Measurements from ENCODE around the gene SPAG8. TPM values are rescaled to one million over a fixed set of nuclear protein-coding genes. Genes with fewer than 3 reads are reported as not detected.

Gene SPAG8
- total RNA-seq, 2 donors from 2014 or later: 1.3 to 1.9 TPM

DNA sequence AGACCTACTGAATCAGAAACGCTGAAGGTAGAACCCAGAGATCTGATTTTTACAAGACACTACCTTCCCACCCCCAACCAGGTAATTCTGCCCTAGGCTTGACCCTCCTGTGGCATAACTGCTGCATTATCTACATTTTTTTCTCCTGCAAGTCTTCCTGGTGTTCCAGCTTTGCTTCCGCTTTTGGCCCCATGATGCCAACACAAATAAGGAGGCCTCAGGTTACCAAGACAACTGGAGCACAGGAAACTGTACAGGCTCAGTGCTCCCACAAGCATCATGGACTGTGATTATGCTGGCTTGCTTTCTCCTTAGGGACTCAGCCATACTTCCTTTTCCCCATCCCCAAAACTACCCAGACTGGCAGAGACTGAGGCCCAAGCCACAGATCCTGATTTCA is 51.4 kb downstream of the SPAG8 start:
- ATAC-seq: peak in 1 of 2 donors; percentile 11
- DNase-seq: peak; percentile 49
- intact Hi-C loops (cut with DNase I): no loop called here

DNA sequence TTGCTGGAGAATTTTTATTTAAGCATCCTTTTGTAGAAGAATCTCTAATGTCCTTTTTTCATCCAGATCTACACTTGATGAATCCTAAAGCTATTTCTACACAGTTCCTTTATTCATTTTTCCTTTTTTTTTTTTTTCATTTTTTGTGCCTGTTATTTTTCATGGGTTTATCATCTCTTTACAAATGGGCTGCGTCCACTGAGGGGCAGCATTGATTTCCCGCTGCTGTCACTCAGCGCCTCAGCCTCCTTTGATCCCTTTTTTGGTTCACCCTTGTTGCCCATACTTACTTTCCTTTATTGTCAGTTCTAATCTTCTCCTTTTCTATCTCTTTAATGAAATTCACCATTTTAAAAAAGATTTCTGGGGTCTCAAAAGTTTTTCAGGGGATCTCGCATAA is 52.3 kb downstream of the SPAG8 start:
- intact Hi-C loops (cut with DNase I): no loop called here
- no peak for DNase-seq
- no peak for ATAC-seq

Other genes with a start within 250 kb of the SPAG8 start
- 10 to 100 TPM; 30.7 to 31.9 TPM for gene TESK1, start 207.0 kb downstream of the SPAG8 start, total RNA-seq
- 1 to 10 TPM in 1 of 2 donors, under 1 TPM in 1; 0.97 to 1.6 TPM for gene CD72, start 193.8 kb downstream of the SPAG8 start, total RNA-seq
- gene SIT1, start 161.3 kb downstream of the SPAG8 start, total RNA-seq: 1 to 10 TPM in 1 of 2 donors, under 1 TPM in 1; 0.86 to 1.6 TPM
- gene RMRP, start 154.2 kb downstream of the SPAG8 start, total RNA-seq: over 10,000 TPM; 14,118 to 22,490 TPM
- 10 to 100 TPM; 52.3 to 70.9 TPM for gene CCDC107, start 154.0 kb downstream of the SPAG8 start, total RNA-seq
- under 1 TPM; 0.18 to 0.84 TPM for gene ARHGEF39, start 147.1 kb downstream of the SPAG8 start, total RNA-seq
- 1 to 10 TPM; 1.6 to 2.8 TPM for gene CA9, start 138.3 kb downstream of the SPAG8 start, total RNA-seq
- gene TPM2, start 122.3 kb downstream of the SPAG8 start, total RNA-seq: 100 to 1,000 TPM; 523 to 604 TPM
- 100 to 1,000 TPM; 301 to 324 TPM for gene TLN1, start 80.1 kb downstream of the SPAG8 start, total RNA-seq
- gene CREB3, start 79.6 kb downstream of the SPAG8 start, total RNA-seq: 10 to 100 TPM; 24.6 to 36.2 TPM
- gene GBA2, start 63.0 kb downstream of the SPAG8 start, total RNA-seq: 10 to 100 TPM; 92.5 to 97.7 TPM
- 10 to 100 TPM; 23.6 to 34.6 TPM for gene RGP1, start 63.0 kb downstream of the SPAG8 start, total RNA-seq
- not detected for gene MSMP, start 58.0 kb downstream of the SPAG8 start, total RNA-seq
- 10 to 100 TPM; 21.1 to 24.3 TPM for gene NPR2, start 20.7 kb downstream of the SPAG8 start, total RNA-seq
- gene HINT2, start 2.8 kb upstream of the SPAG8 start, total RNA-seq: 10 to 100 TPM; 53.4 to 54.3 TPM
- gene FAM221B, start 16.5 kb upstream of the SPAG8 start, total RNA-seq: not detected
- 10 to 100 TPM; 14.7 to 15.6 TPM for gene TMEM8B, start 17.0 kb upstream of the SPAG8 start, total RNA-seq
- not detected for gene OR13J1, start 58.1 kb upstream of the SPAG8 start, total RNA-seq
- 1 to 10 TPM; 4.6 to 9.3 TPM for gene HRCT1, start 93.9 kb upstream of the SPAG8 start, total RNA-seq
- 10 to 100 TPM in 1 of 2 donors, 1 to 10 TPM in 1; 7.6 to 13.1 TPM for gene SPAAR, start 97.2 kb upstream of the SPAG8 start, total RNA-seq
- not detected for gene OR2S2, start 145.9 kb upstream of the SPAG8 start, total RNA-seq
- gene RECK, start 224.7 kb upstream of the SPAG8 start, total RNA-seq: 1 to 10 TPM; 8.1 to 8.9 TPM

Data from left cardiac atrium (tissue), 4 donors.